Gastroesophageal sphincter (tissue), 3 donors: Measurements from ENCODE around the gene RNF7.

Experiments used
- EP300 ChIP-seq: sonication (generic); formaldehyde crosslinking; IDR thresholded peaks from one replicate; pipeline ENCODE4 v1.6.1; 2017; ENCODE audit warnings: antibody characterized with exemption, mild to moderate bottlenecking
- POLR2A ChIP-seq, 2 donors: fragments of 450-650 bp; IDR thresholded peaks; one replicate each; pipeline ENCODE4 v1.6.1; 2017; ENCODE audit warnings: antibody characterized with exemption in 2 of 2, mild to moderate bottlenecking in 2 of 2, moderate library complexity in 1 of 2
- TF ChIP-seq, protein P1 (sequence below), 4 experiments: fragments of 200-600 bp in 2 of 4; fragments of 450-650 bp in 2 of 4; sonication (generic) in 1 of 4; IDR thresholded peaks; one replicate each; pipeline ENCODE4 v1.5.1; 2017 to 2019; ENCODE audit warnings: antibody characterized with exemption in 4 of 4, mild to moderate bottlenecking in 2 of 4, moderate library complexity in 2 of 4

DNA sequence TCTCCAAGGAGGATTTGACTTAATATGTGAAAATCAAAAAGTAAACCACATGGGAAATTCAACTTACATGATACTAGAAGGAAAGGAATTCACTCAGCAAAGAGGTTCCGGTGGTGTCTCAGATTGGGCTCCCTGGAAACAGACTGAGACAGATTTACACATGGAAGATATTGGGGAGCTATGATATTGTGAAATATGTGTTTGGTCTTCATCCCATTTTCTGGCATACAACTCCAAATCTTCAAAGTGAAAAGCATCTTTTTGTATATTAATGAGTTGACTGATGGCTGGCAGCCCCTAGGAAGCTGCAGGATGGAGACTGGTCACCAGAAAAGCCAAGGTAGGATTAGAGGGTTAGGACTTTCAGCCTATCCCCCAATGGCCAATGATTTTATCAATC is 54.4 kb downstream of the RNF7 start:
- TF ChIP-seq, protein P1, sequence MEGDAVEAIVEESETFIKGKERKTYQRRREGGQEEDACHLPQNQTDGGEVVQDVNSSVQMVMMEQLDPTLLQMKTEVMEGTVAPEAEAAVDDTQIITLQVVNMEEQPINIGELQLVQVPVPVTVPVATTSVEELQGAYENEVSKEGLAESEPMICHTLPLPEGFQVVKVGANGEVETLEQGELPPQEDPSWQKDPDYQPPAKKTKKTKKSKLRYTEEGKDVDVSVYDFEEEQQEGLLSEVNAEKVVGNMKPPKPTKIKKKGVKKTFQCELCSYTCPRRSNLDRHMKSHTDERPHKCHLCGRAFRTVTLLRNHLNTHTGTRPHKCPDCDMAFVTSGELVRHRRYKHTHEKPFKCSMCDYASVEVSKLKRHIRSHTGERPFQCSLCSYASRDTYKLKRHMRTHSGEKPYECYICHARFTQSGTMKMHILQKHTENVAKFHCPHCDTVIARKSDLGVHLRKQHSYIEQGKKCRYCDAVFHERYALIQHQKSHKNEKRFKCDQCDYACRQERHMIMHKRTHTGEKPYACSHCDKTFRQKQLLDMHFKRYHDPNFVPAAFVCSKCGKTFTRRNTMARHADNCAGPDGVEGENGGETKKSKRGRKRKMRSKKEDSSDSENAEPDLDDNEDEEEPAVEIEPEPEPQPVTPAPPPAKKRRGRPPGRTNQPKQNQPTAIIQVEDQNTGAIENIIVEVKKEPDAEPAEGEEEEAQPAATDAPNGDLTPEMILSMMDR (IDR thresholded peaks at IDR 0.05) = no peak
- no peak for TF ChIP-seq POLR2A (IDR thresholded peaks at IDR 0.05)
- TF ChIP-seq EP300 = no peak
